ENCODE measurements around the gene TNFAIP8L1. TPM values are rescaled to one million over a fixed set of nuclear protein-coding genes. Genes with fewer than 3 reads are reported as not detected.
A peak's percentile ranks its signal among the peaks of the same experiment; 100 is the strongest.

TNFAIP8L1 gene
- polyA plus RNA-seq, 1 donor (not counting 4 experiments of a cell fraction or from before 2014, with no cell fraction given): 4.7 TPM

- dilution Hi-C loops (cut with MboI; ENCODE audit: extremely low pct_ligation_motif_present, low sequenced_read_pairs): no loop called here
- H3K27me3 ChIP-seq (ENCODE audit: control insufficient read depth, extremely low read depth, insufficient read depth, low read length): no peaks in the 10 kb centered on the region
- peak overlapping the region; percentile 66 for H2AFZ ChIP-seq (ENCODE audit: control insufficient read depth, low read length)
- H3K4me3 ChIP-seq (ENCODE audit: control insufficient read depth in 2 of 3, extremely low read depth in 1 of 3, insufficient read depth in 2 of 3, low read depth in 1 of 3, low read length in 3 of 3): peak overlapping the region; percentile 28 to 53 (median 43)
- H3K9ac ChIP-seq (ENCODE audit: control insufficient read depth, extremely low read depth, insufficient read depth, low read length): peak overlapping the region; percentile 64
- no peak for FAIRE-seq
- no peaks in the 10 kb centered on the region for H3K9me3 ChIP-seq (ENCODE audit: control insufficient read depth, low read depth, low read length)
- no peak for DNase-seq (ENCODE audit: low read depth, low spot score)
- no peak overlapping the region for H3K27ac ChIP-seq (ENCODE audit: control insufficient read depth, insufficient read depth, low read length)
- H4K20me1 ChIP-seq (ENCODE audit: control insufficient read depth, extremely low read depth, insufficient read depth, low read length): no peaks in the 10 kb centered on the region
- no peaks in the 10 kb centered on the region for H3K36me3 ChIP-seq (ENCODE audit: control insufficient read depth in 2 of 2, extremely low read depth in 1 of 2, insufficient read depth in 2 of 2, low read length in 2 of 2)
- no peak for TF ChIP-seq CTCF (optimal IDR thresholded peaks at IDR 0.05 in 1 of 3, IDR thresholded peaks at IDR 0.05 in 1 of 3, conservative IDR thresholded peaks at IDR 0.05 in 1 of 3; ENCODE audit: extremely low read depth in 1 of 3, insufficient read depth in 2 of 3, low read length in 3 of 3)
- no peak for TF ChIP-seq EZH2 (IDR thresholded peaks at IDR 0.05; ENCODE audit: low read length)
- no peaks in the 10 kb centered on the region for H3K9me1 ChIP-seq (ENCODE audit: control insufficient read depth, extremely low read depth, insufficient read depth, low read length)
- peaks cover 45% of the 10 kb centered on the region for H3K4me1 ChIP-seq (ENCODE audit: control insufficient read depth, extremely low read depth, insufficient read depth, low read length)
- peaks cover 11% of the 10 kb centered on the region for H3K79me2 ChIP-seq (ENCODE audit: control insufficient read depth, insufficient read depth, low read length)
- H3K4me2 ChIP-seq (ENCODE audit: control insufficient read depth, extremely low read depth, insufficient read depth, low read depth, low read length): peak overlapping the region; percentile 85
Observed at GRCh38 chr19:4635754-4636116, 3.6 kb upstream of the TNFAIP8L1 start.

GRCh38 chr19:4636151-4636717 lies 3.1 kb upstream of the TNFAIP8L1 start:
- Histone ChIP-seq H3K4me3 (ENCODE audit: control insufficient read depth in 2 of 3, extremely low read depth in 1 of 3, insufficient read depth in 2 of 3, low read depth in 1 of 3, low read length in 3 of 3) (peak overlapping the region; percentile 28 to 59 (median 53)), H3K9ac (ENCODE audit: control insufficient read depth, extremely low read depth, insufficient read depth, low read length) (peak overlapping the region; percentile 64), H2AFZ (ENCODE audit: control insufficient read depth, low read length) (peak overlapping the region; percentile 82), H3K4me2 (ENCODE audit: control insufficient read depth, extremely low read depth, insufficient read depth, low read depth, low read length) (peak overlapping the region; percentile 85), H3K9me1 (ENCODE audit: control insufficient read depth, extremely low read depth, insufficient read depth, low read length) (no peaks in the 10 kb centered on the region), H4K20me1 (ENCODE audit: control insufficient read depth, extremely low read depth, insufficient read depth, low read length) (no peaks in the 10 kb centered on the region), H3K36me3 (ENCODE audit: control insufficient read depth in 2 of 2, extremely low read depth in 1 of 2, insufficient read depth in 2 of 2, low read length in 2 of 2) (no peaks in the 10 kb centered on the region), H3K9me3 (ENCODE audit: control insufficient read depth, low read depth, low read length) (no peaks in the 10 kb centered on the region), H3K4me1 (ENCODE audit: control insufficient read depth, extremely low read depth, insufficient read depth, low read length) (peaks cover 50% of the 10 kb centered on the region), H3K79me2 (ENCODE audit: control insufficient read depth, insufficient read depth, low read length) (peaks cover 14% of the 10 kb centered on the region), H3K27me3 (ENCODE audit: control insufficient read depth, extremely low read depth, insufficient read depth, low read length) (no peaks in the 10 kb centered on the region), H3K27ac (ENCODE audit: control insufficient read depth, insufficient read depth, low read length) (peak overlapping the region; percentile 43)
- TF ChIP-seq CTCF (optimal IDR thresholded peaks at IDR 0.05 in 1 of 3, IDR thresholded peaks at IDR 0.05 in 1 of 3, conservative IDR thresholded peaks at IDR 0.05 in 1 of 3; ENCODE audit: extremely low read depth in 1 of 3, insufficient read depth in 2 of 3, low read length in 3 of 3): peak in 2 of 3 experiments; percentile 84 to 91
- TF ChIP-seq EZH2 (IDR thresholded peaks at IDR 0.05; ENCODE audit: low read length): no peak
- dilution Hi-C loops (cut with MboI; ENCODE audit: extremely low pct_ligation_motif_present, low sequenced_read_pairs): no loop called here
- no peak for DNase-seq (ENCODE audit: low read depth, low spot score)
- no peak for FAIRE-seq

All from keratinocyte (primary cell).